ENCODE results near the gene OBI1. TPM values are rescaled to one million over a fixed set of nuclear protein-coding genes. Genes with fewer than 3 reads are reported as not detected.

Gene OBI1
- total RNA-seq, 3 donors from 2014 or later: 5.2 to 8.1 (median 5.9) TPM

Other genes starting within 250 kb of the OBI1 start
- not detected for gene POU4F1, start 55.6 kb downstream of the OBI1 start, total RNA-seq